ENCODE measurements around the gene MYLK. TPM values are rescaled to one million over a fixed set of nuclear protein-coding genes. Genes with fewer than 3 reads are reported as not detected.
A peak's percentile ranks its signal among the peaks of the same experiment; 100 is the strongest.

The MYLK gene
- total and polyA plus RNA-seq, 4 donors = 17.1 to 158 (median 41.9) TPM

- H3K9me3 ChIP-seq (ENCODE audit: control insufficient read depth in 4 of 4, low read length in 3 of 4) = no peaks in the 10 kb centered on the region
- H3K36me3 ChIP-seq (ENCODE audit: control insufficient read depth in 4 of 4, insufficient read depth in 3 of 4, low read depth in 1 of 4, low read length in 3 of 4) = peaks cover 0 to 58% (median 39%) of the 10 kb centered on the region in 4 donors
- peaks cover 0 to 4% (median 0%) of the 10 kb centered on the region in 4 donors for H3K4me1 ChIP-seq (ENCODE audit: control insufficient read depth in 4 of 4, insufficient read depth in 4 of 4, low read length in 3 of 4)
- no peak overlapping the region for H3K4me3 ChIP-seq (ENCODE audit: low read depth in 1 of 3, low read length in 3 of 3)
- DNase-seq (ENCODE audit: low spot score) = no peak
- TF ChIP-seq RAD21 (IDR thresholded peaks at IDR 0.05) (no peak), HNF4G (IDR thresholded peaks at IDR 0.05) (no peak), YY1 (IDR thresholded peaks at IDR 0.05) (no peak), RXRA (IDR thresholded peaks at IDR 0.05) (no peak), JUND (IDR thresholded peaks at IDR 0.05) (no peak), GABPA (IDR thresholded peaks at IDR 0.05 in 1 of 2, conservative IDR thresholded peaks at IDR 0.05 in 1 of 2) (no peak), ATF3 (IDR thresholded peaks at IDR 0.05) (no peak), NR2F2 (IDR thresholded peaks at IDR 0.05) (no peak), EGR1 (IDR thresholded peaks at IDR 0.05; ENCODE audit: low read depth in 2 of 2) (no peak), TAF1 (conservative IDR thresholded peaks at IDR 0.05) (no peak), FOXA2 (IDR thresholded peaks at IDR 0.05) (no peak), FOXA1 (IDR thresholded peaks at IDR 0.05) (no peak)
- H3K9ac ChIP-seq (ENCODE audit: low read depth in 1 of 2, low read length in 2 of 2) = no peak overlapping the region
- no peak overlapping the region for H3K27ac ChIP-seq (ENCODE audit: low read depth in 1 of 2, low read length in 2 of 2)
- no peaks in the 10 kb centered on the region for H3K27me3 ChIP-seq (ENCODE audit: control insufficient read depth in 4 of 4, insufficient read depth in 4 of 4, low read length in 3 of 4)
- 76% methylated on average over 8 of the region's 8 CpGs for WGBS
These were observed 204.3 kb downstream of the MYLK start for GRCh38 chr3:123679712-123680386.

DNA sequence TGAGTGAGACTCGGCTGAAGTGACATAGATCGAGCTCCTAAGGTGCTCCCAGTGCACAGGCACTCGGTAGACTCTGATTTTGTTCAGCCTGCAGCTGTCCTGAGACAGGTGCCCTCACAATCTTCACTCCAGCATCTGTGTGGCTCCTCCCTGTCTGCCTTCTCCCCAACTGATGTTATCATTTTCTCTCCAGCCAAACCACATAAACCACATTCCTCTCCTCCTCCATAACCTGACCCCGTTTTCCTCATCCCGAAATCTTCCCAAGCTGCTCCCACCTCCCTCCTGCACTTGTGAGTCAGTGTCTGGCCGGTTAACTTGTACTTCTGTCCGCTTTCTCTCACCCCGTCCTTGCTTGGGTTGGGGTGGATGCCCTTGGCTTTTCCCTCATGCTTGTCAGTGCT lies 206.0 kb downstream of the MYLK start:
- no peak for DNase-seq (ENCODE audit: low spot score)
- no peak overlapping the region for H3K9ac ChIP-seq (ENCODE audit: low read depth in 1 of 2, low read length in 2 of 2)

GRCh38 chr3:123672429-123673146 lies 211.5 kb downstream of the MYLK start:
- H3K9ac ChIP-seq (ENCODE audit: low read depth in 1 of 2, low read length in 2 of 2) = no peak overlapping the region
- WGBS = 56% methylated on average over 3 of the region's 3 CpGs
- DNase-seq (ENCODE audit: low spot score) = no peak
- no peaks in the 10 kb centered on the region for H3K27me3 ChIP-seq (ENCODE audit: control insufficient read depth in 4 of 4, insufficient read depth in 4 of 4, low read length in 3 of 4)
- peaks cover 0 to 22% (median 16%) of the 10 kb centered on the region in 4 donors for H3K36me3 ChIP-seq (ENCODE audit: control insufficient read depth in 4 of 4, insufficient read depth in 3 of 4, low read depth in 1 of 4, low read length in 3 of 4)
- no peak overlapping the region for H3K27ac ChIP-seq (ENCODE audit: low read depth in 1 of 2, low read length in 2 of 2)
- H3K9me3 ChIP-seq (ENCODE audit: control insufficient read depth in 4 of 4, low read length in 3 of 4) = no peaks in the 10 kb centered on the region
- TF ChIP-seq HNF4A (conservative IDR thresholded peaks at IDR 0.05) (peak; percentile 14 to 28), GABPA (IDR thresholded peaks at IDR 0.05 in 1 of 2, conservative IDR thresholded peaks at IDR 0.05 in 1 of 2) (no peak), EGR1 (IDR thresholded peaks at IDR 0.05; ENCODE audit: low read depth in 2 of 2) (no peak), YY1 (IDR thresholded peaks at IDR 0.05) (peak; percentile 26), RXRA (IDR thresholded peaks at IDR 0.05) (no peak)
- TF ChIP-seq, protein P1, sequence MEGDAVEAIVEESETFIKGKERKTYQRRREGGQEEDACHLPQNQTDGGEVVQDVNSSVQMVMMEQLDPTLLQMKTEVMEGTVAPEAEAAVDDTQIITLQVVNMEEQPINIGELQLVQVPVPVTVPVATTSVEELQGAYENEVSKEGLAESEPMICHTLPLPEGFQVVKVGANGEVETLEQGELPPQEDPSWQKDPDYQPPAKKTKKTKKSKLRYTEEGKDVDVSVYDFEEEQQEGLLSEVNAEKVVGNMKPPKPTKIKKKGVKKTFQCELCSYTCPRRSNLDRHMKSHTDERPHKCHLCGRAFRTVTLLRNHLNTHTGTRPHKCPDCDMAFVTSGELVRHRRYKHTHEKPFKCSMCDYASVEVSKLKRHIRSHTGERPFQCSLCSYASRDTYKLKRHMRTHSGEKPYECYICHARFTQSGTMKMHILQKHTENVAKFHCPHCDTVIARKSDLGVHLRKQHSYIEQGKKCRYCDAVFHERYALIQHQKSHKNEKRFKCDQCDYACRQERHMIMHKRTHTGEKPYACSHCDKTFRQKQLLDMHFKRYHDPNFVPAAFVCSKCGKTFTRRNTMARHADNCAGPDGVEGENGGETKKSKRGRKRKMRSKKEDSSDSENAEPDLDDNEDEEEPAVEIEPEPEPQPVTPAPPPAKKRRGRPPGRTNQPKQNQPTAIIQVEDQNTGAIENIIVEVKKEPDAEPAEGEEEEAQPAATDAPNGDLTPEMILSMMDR (IDR thresholded peaks at IDR 0.05; ENCODE audit: low read depth, low read length, missing input control) = no peak
- H3K4me3 ChIP-seq (ENCODE audit: low read depth in 1 of 3, low read length in 3 of 3) = no peak overlapping the region
- H3K4me1 ChIP-seq (ENCODE audit: control insufficient read depth in 4 of 4, insufficient read depth in 4 of 4, low read length in 3 of 4) = peaks cover 5 to 22% (median 13%) of the 10 kb centered on the region in 4 donors

More for the DNA sequence above, 206.0 kb downstream of the MYLK start:
- H3K4me3 ChIP-seq (ENCODE audit: low read depth in 1 of 3, low read length in 3 of 3) = no peak overlapping the region
- peaks cover 5 to 20% (median 10%) of the 10 kb centered on the region in 4 donors for H3K4me1 ChIP-seq (ENCODE audit: control insufficient read depth in 4 of 4, insufficient read depth in 4 of 4, low read length in 3 of 4)
- peaks cover 0 to 47% (median 33%) of the 10 kb centered on the region in 4 donors for H3K36me3 ChIP-seq (ENCODE audit: control insufficient read depth in 4 of 4, insufficient read depth in 3 of 4, low read depth in 1 of 4, low read length in 3 of 4)
- TF ChIP-seq RXRA (IDR thresholded peaks at IDR 0.05) (peak in 1 of 2 donors; percentile 33), MAX (IDR thresholded peaks at IDR 0.05) (no peak)
- H3K27me3 ChIP-seq (ENCODE audit: control insufficient read depth in 4 of 4, insufficient read depth in 4 of 4, low read length in 3 of 4) = no peaks in the 10 kb centered on the region
- 78% methylated on average over 8 of the region's 8 CpGs for WGBS
- H3K27ac ChIP-seq (ENCODE audit: low read depth in 1 of 2, low read length in 2 of 2) = peak overlapping the region in 1 of 2 donors; percentile 1
- H3K9me3 ChIP-seq (ENCODE audit: control insufficient read depth in 4 of 4, low read length in 3 of 4) = no peaks in the 10 kb centered on the region

Data from liver (tissue), 9 donors.